SK-N-MC (cell line): ENCODE measurements around the gene MAP3K20.

Experiments used
- DNase-seq: peaks from one replicate; pipeline ENCODE4 v3.0.0-alpha.2; 2011; ENCODE audit warnings: low read depth, low spot score
- H3K27ac ChIP-seq: fragments of 200-600 bp; sonication (generic); 2 replicates; pipeline ENCODE4 v1.5.1; 2016; ENCODE audit warnings: mixed run types
- H3K36me3 ChIP-seq: fragments of 200-600 bp; sonication (generic); 2 replicates; pipeline ENCODE4 v1.6.1; 2017; ENCODE audit warnings: antibody characterized with exemption, low read length, mixed read lengths; ENCODE audit not compliant: insufficient read depth
- H3K4me3 ChIP-seq: fragments of 200-600 bp; sonication (generic); 2 replicates; pipeline ENCODE4 v1.5.1; 2016
- H3K9ac ChIP-seq: fragments of 200-600 bp; sonication (generic); 2 replicates; pipeline ENCODE4 v1.8.0; 2017; ENCODE audit warnings: mixed run types, mixed read lengths; ENCODE audit not compliant: insufficient read length
- H3K9me3 ChIP-seq: fragments of 200-600 bp; sonication (generic); 2 replicates; pipeline ENCODE4 v1.6.1; 2017; ENCODE audit warnings: low read depth, mild to moderate bottlenecking, antibody characterized with exemption, low read length, moderate library complexity, mixed read lengths
- EZH2 ChIP-seq: fragments of 200-600 bp; sonication (generic); IDR thresholded peaks from one replicate; pipeline ENCODE4 v1.6.1; 2017; ENCODE audit warnings: antibody characterized with exemption
- FOXP2 ChIP-seq: optimal IDR thresholded peaks from 2 replicates; pipeline ENCODE3; 2011; ENCODE audit warnings: mild to moderate bottlenecking, moderate library complexity; ENCODE audit not compliant: insufficient read depth; ENCODE audit errors: extremely low read length, control extremely low read depth
- POLR2AphosphoS5 ChIP-seq: IDR thresholded peaks from 2 replicates; pipeline ENCODE4 v1.6.1; 2012; ENCODE audit warnings: mild to moderate bottlenecking, low read depth, low read length, borderline replicate concordance

Gene MAP3K20

GRCh38 chr2:173226899-173227698 lies 151.5 kb downstream of the MAP3K20 start:
- no peak overlapping the region for H3K4me3 ChIP-seq
- TF ChIP-seq POLR2AphosphoS5 (no peak), FOXP2 (no peak), EZH2 (no peak)
- H3K9me3 ChIP-seq = no peaks in the 10 kb centered on the region
- H3K36me3 ChIP-seq = peaks cover under 1% of the 10 kb centered on the region; the same call in 1 of the 2 replicates
- DNase-seq = no peak
- no peak overlapping the region for H3K9ac ChIP-seq
- no peak overlapping the region for H3K27ac ChIP-seq

GRCh38 chr2:173229086-173229485 lies 153.4 kb downstream of the MAP3K20 start:
- Histone ChIP-seq H3K9me3 (no peaks in the 10 kb centered on the region), H3K4me3 (no peak overlapping the region), H3K27ac (no peak overlapping the region), H3K9ac (no peak overlapping the region), H3K36me3 (peaks cover 2% of the 10 kb centered on the region; the same call in 1 of the 2 replicates)
- TF ChIP-seq FOXP2 = no peak
- TF ChIP-seq POLR2AphosphoS5 = no peak
- TF ChIP-seq EZH2 = no peak
- DNase-seq = no peak

GRCh38 chr2:173230181-173230580 lies 154.5 kb downstream of the MAP3K20 start:
- peaks cover 2% of the 10 kb centered on the region; the same call in 1 of the 2 replicates for H3K36me3 ChIP-seq
- no peaks in the 10 kb centered on the region for H3K9me3 ChIP-seq
- no peak overlapping the region for H3K9ac ChIP-seq
- DNase-seq = no peak
- no peak overlapping the region for H3K4me3 ChIP-seq
- TF ChIP-seq POLR2AphosphoS5 (no peak), FOXP2 (no peak), EZH2 (no peak)
- H3K27ac ChIP-seq = no peak overlapping the region

- H3K27ac ChIP-seq = no peak overlapping the region
- peaks cover 2% of the 10 kb centered on the region; the same call in 1 of the 2 replicates for H3K36me3 ChIP-seq
- TF ChIP-seq POLR2AphosphoS5 (no peak), EZH2 (no peak), FOXP2 (no peak)
- no peak overlapping the region for H3K4me3 ChIP-seq
- H3K9me3 ChIP-seq = no peaks in the 10 kb centered on the region
- H3K9ac ChIP-seq = no peak overlapping the region
- DNase-seq = no peak
Measured at GRCh38 chr2:173231042-173231441, 155.4 kb downstream of the MAP3K20 start.

- DNase-seq = no peak
- Histone ChIP-seq H3K9ac (no peak overlapping the region), H3K4me3 (no peak overlapping the region), H3K36me3 (peaks cover 2% of the 10 kb centered on the region; the same call in 1 of the 2 replicates), H3K9me3 (no peaks in the 10 kb centered on the region), H3K27ac (no peak overlapping the region)
- TF ChIP-seq FOXP2 (no peak), EZH2 (no peak), POLR2AphosphoS5 (no peak)
Measured at GRCh38 chr2:173231465-173231864, 155.8 kb downstream of the MAP3K20 start.

- TF ChIP-seq FOXP2 (no peak), EZH2 (no peak), POLR2AphosphoS5 (no peak)
- Histone ChIP-seq H3K9ac (no peak overlapping the region), H3K4me3 (no peak overlapping the region), H3K36me3 (peaks cover 2% of the 10 kb centered on the region; the same call in 1 of the 2 replicates), H3K9me3 (no peaks in the 10 kb centered on the region), H3K27ac (no peak overlapping the region)
- no peak for DNase-seq
Measured at GRCh38 chr2:173232956-173233744, 157.5 kb downstream of the MAP3K20 start.

- H3K9ac ChIP-seq = no peak overlapping the region
- peaks cover 2% of the 10 kb centered on the region; the same call in 1 of the 2 replicates for H3K36me3 ChIP-seq
- H3K27ac ChIP-seq = no peak overlapping the region
- DNase-seq = no peak
- no peaks in the 10 kb centered on the region for H3K9me3 ChIP-seq
- no peak for TF ChIP-seq FOXP2
- TF ChIP-seq POLR2AphosphoS5 = no peak
- no peak for TF ChIP-seq EZH2
- H3K4me3 ChIP-seq = no peak overlapping the region
Measured at GRCh38 chr2:173235947-173236803, 160.5 kb downstream of the MAP3K20 start.
